HG02571 (cell line): ENCODE results near the gene PLCG2.

ENCODE experiments used
- ATAC-seq: cut with Tn5 transposase; IDR thresholded peaks from one replicate; pipeline ENCODE4 v1.9.1; 2021; ENCODE audit warnings: mild to moderate bottlenecking, moderate library complexity; ENCODE audit not compliant: unreplicated experiment

The PLCG2 gene

DNA sequence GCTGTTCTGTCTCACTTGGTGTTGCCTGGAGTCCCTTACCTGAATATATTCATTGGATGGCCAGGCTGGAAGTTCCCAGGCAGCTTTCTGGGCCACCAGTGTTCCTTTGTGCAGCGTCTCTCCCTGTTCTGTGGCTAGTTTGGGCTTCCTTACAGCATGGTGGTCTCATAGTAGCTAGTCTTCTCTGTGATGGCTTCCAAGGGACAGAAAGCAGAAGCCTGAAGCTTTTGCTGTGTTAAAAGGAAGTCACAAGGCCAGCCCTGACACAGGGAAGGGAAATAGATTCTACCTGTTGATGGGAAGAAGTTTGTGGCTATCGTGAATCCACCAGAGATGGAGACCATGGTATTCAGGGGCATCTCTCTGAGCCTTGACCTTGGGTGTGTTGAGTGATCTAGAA lies 34.6 kb downstream of the PLCG2 start:
- no peak for ATAC-seq

DNA sequence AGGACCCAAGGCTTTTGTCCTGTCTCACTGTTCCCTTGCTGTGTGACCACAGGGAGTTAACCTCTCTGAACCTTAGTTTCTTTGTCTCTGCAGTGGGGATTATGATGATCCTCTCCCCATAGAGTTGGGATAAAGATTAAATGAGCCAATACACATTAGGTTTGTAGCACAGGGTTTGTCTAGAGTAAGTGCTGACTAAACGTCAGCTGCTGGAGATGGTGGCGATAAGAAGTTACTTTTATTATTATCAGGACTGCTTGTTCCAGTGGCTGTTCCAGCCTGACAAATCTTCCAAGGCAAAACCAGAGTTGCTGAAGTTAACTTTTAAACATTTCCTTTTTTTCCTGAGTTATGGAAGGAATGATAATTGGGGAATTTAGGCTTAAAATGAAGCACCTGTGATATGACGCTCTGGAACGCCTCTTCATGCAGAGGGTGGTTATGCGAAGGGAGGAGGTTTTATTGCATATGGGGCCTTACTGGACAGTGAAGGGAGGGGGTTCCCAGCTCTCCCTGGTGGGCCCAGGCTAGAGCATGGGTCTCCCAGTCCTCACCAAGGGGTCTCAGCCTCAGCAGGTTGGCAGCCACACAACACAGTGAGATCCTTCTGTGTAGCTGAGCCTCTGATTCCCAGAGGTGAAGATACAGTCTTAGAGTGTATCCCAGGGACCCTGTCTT lies 35.8 kb downstream of the PLCG2 start:
- no peak for ATAC-seq

DNA sequence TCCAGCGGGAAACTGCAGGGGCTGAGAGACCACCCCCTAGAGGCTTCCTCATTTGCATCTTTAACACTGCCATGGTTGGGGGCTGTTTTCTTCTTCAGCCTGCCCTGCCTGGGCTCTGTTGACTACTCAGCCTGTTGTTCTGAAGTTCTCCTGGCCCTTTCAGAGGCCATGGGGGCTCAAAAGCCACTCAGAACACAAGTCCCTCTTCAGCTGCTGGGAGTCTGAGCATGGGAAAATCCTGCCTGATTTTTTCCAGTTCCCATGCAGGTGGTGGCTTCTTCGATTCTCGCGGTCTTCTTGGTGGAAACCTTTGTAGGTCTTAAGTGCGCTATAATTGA lies 36.3 kb downstream of the PLCG2 start:
- no peak for ATAC-seq

DNA sequence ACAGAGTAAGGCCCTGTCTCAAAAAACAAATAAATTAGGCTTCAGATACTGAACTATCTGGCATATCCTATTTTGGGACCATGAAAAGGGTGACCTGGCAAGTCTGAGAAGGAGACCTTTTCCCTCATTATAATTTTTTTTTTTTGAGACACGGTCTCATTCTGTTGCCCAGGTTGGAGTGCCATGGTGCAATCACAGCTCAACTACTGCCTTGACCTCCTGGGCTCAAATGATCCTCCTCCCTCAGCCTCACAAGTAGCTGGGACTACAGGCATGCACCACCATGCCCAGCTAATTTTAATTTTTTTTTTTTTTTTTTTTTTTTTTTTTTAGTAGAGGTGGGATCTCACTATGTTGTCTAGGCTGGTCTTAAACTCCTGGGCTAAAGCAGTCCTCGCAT lies 37.3 kb downstream of the PLCG2 start:
- no peak for ATAC-seq

DNA sequence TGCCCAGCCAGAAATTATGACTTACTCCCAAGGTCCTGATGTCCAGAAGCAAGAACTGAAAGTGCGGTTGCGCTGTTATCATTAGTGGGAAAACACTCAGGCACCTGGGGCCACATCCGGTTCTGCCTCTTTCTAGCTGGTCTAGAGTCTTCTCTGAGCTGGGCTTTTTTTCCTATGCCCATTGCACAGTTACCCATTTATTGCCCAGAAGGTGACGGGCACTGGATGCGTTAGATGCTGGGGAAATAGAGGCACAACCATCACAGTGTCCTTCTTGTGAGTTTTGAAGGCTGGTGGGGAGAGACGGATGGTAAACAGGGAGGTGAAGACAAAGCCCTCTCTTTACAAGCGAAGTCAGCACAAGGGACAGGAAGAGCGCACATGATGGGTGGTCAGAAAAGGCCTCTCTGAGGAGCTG lies 37.7 kb downstream of the PLCG2 start:
- peak; percentile 32 for ATAC-seq

DNA sequence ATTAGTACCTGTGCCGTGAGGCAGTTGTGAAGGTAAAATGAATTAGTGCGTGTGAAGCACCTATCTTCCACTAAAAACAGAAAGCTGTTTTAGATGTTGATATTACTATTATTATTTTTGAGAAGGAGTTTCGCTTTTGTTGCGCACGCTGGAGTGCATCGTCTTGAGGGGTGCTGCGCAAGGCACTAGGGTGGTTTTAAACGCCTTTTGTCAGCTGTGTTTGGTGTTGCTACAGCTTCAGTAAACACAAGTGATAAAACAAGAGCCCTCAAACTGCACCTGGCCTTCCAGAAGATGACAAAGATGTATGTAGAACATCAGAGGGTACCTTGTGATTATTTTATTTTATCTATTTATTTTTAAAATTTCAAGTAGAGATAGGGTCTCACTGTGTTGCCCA lies 38.2 kb downstream of the PLCG2 start:
- no peak for ATAC-seq

DNA sequence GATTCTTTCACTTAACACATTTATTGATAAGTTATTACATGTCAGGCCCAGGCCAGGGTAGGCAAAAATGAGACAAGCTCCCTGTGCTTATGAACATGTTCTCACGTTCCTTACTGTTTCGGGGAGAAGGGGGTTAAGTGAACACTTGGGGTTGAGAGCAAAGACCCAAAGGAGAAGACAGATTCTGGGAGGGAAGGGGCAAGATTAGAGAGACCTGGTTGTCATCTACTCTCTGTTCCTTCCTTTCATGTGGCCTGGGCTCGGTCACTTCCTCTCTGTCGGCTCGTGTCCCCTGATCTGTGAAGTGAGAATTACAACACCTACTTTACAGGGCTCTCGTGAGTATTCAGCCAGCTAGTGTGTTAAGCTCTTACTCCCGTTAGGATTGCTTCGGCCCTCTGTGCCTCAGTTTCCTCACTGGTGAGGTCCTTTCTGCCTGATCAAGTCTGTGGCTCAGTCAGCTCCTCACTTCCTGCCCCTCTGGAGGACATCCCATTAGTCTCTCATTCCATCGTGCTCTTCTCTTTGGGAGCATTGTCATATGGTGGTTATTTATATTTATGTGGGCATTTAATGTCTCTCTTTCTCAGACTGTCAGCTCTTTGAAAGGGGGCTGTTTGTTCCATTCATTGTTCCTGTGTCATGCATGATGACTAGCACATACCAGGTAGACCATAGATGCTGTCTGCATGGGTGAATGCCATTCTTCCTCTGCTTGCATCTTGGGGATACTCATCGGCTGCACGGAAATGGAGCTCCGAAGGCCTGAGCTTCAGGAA lies 38.9 kb downstream of the PLCG2 start:
- ATAC-seq = no peak

DNA sequence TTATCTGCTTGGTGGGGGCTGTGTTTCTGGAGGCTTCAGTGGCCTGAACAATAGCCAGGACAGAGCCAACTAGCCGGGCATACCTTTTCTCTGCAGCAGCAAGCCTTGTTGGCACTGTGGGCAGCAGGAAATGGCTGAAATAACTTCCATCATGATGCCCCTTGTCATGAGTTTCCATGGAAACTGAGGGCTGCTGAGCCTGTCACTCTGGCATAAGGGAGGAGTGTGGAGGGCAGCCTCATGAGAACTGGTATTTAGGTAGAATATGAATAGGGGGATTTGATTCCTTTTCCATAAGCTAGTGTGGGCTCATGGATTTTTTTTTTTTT lies 39.4 kb downstream of the PLCG2 start:
- no peak for ATAC-seq

DNA sequence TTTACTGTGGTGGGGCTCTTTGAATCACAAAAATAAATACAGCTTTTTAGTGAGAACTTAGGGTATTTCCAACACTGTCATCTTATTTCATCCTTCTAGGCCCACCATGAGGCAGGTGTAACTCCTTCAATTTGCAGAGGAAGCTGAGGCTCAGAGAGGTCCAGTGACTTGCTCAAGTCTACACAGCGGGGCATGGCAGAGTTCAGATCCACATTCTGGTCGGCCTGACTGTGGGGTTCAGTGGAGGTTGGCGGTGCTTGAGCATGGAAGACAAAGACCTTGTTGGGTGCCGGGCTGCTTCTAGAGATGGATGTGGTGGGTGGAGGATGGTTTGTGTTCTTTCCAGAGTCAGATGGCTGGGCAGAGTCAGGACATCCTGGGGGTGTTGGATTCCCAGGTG lies 39.8 kb downstream of the PLCG2 start:
- no peak for ATAC-seq

DNA sequence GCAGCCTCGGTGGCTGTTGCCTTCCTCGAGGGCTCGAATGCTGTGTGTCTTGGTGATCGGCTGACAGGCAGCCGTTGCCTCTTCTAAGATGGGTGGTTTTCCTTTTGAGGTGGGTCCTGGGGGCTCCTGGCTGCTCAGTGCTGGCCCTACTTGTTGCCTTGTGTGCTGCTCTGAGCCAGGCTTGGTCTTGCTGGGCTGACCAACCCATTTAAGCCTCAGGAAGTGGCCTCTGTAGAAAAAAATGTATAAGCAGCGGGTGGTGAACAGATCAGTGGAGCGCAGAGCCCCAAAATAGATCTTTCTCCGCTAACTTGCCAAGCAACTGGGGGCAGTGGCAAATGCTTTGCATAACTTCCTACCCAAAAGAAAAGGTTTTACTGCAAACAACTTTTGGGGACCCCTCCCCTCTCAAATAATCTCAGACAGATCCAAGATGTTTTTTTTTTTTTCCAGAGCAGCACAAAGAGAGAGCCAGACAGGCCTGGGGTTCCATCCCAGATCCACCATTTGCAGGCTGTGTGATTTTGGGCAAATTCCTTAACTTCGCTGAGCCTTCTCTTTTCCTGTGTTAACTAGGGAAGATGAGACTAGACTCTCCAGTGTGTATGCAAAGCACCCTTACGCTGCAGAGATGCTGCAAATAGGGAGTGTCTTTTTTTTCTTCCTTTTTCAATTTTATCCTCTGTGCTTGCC lies 42.5 kb downstream of the PLCG2 start:
- ATAC-seq = peak; percentile 42

DNA sequence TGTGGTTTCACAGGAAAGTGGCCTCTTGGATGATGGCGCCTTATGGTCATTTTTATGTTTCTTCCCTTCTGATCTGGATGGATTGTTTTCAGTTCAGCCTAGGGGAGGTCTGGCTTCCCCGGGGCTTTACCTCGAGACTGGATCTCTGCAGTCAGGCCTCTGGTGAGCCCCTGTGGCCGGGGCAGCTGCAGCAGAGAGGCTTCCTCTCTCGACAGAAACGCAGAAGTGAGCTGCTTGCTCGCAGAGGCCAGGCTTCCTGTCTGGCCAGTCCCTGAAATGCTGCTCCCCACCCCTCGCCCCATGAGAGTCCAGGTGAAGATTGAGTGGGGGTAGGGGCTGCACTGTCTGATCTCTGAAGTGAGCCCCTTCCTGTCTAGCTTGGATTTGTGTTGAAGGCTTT lies 44.0 kb downstream of the PLCG2 start:
- ATAC-seq = peak; percentile 42

DNA sequence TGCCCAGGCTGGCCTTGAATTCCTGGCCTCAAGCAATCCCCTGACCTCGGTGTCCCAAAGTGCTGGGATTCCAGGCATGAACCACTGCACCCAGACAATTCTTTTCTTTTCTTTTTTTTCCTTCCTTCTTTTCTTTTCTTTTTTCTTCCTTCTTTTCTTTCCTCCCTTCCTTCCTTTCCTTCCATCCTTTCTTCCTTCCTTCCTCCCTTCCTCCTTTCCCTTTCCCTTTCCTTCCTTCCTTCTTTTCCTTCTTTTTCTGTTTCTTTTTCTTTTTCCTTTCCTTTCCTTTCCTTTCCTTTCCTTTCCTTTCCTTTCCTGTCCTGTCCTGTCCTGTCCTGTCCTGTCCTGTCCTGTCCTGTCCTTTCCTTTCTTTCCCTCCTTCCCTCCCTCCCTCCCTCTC lies 44.6 kb downstream of the PLCG2 start:
- ATAC-seq = no peak

DNA sequence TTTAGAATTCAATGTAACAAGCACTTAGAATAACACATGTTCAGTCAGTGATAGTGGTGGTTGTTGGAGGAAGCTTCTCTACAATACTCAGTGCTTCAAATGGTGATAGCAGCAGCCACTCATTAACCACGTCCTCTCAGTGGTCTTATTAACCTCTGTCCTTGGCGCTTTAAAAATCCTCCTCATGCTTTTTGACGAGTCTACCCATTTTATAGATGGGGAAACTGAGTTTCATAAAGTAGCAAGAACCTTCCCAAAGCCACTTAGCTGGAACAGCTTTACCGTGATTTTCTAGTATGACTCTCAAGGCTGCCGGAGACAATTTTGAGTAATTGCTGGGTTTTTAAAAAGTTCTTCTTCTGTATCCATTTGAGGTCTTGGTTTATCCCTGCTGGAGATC lies 47.4 kb downstream of the PLCG2 start:
- ATAC-seq = no peak

DNA sequence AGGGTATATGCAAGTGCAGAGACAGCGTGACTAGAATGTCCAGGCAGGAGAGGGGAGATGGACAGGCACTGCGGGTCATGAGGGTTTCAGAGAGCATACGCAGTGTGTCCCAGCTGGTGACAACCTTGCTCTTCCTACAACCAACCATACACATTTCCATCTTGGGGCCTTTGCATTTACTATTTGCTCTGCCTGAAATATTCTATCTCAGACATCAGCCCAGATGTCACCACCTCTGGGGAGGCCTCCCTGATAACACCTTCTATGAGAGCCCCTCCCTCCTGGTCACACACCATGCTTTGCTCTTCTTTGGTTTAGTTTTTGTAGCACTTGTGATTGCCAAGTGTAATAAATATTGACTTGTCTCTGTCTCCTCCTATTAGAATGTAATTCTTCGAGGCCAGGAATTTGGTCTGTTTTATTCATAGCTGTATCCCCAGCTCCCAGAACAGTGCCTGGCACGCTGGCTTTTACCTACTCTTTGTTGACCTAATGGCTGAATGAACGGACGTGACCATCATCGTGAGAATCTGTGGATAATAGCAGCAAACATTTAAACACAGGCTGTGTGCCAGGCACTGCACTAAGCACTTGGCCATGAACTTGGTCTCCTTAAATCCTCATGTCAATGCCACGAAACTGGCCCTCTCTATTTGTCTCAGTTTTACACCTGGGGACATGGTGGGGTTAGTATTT lies 51.9 kb downstream of the PLCG2 start:
- peak; percentile 0 for ATAC-seq

DNA sequence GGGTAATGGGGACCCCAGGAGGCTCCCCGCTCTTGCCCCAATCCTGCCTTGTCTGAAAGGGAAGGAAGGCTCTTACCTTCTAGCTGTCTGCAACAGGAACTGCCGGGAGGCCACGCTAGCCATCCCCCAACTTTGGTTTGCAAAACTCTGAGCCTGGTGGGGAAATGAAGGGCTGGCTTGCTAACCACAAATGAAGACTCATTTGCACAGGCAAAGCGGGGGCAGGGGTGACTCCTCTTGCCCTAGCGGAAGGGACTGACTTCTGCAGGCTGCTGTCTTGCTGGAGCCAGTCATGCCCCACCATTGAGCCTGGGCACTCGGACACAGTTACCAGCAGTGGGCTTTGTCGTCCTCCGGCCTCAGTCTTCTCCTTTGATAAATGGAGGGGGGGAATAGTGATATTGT lies 52.6 kb downstream of the PLCG2 start:
- ATAC-seq = peak; percentile 61

DNA sequence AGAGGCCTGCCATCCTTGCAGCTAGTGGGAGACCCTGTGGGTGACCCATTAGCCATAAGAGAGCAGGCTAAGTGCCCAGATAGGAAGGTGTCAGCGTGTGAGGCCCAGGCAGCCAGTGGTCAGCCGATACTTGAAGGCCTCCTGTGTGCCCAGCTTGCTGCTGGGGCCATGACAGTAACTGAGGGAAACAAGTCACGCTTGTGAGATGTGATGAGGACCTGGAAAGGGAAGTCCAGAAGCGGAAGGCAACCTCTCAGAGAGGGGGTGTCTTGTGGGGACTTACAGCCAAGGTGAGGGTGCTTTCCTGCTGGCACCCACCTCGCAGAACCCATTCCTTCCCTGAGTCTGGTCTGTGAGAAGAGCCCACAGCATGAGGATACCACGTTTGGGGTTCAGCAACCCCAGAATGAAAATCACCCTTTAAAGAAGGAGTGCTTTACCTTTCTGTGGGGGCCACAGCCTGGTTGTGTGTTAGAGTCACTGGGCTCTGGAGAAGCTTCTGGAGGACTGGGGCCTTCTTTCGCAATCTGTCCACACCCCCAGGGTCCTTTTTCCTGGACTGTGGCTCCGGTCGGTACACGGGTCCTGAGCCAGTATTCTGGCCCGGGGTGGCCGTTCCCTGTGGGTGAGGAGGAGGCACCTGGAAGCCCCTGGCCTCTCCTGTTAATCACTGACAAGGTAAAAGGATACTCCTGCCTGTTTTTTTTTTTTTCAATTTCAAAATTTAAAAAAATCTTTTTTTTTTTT lies 53.9 kb downstream of the PLCG2 start:
- no peak for ATAC-seq

DNA sequence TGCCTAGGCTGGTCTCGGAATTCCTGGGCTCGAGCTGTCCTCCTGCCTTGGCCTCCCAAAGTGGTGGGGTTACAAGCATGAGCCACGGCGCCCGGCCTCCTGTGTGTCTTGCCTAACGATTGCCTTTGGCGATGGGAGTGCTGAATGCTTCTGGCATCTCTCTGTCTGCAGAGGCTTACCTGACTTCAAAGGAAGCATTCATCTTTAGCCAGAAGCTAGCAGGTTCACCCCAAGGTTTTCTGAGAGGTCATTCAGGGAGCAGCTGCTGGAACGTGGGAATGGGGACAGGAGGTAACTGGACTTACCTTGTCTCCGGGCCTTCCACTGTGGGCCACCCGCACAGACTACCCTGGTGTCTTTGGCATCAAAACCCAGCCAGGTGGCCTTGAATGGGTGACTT lies 54.7 kb downstream of the PLCG2 start:
- no peak for ATAC-seq

DNA sequence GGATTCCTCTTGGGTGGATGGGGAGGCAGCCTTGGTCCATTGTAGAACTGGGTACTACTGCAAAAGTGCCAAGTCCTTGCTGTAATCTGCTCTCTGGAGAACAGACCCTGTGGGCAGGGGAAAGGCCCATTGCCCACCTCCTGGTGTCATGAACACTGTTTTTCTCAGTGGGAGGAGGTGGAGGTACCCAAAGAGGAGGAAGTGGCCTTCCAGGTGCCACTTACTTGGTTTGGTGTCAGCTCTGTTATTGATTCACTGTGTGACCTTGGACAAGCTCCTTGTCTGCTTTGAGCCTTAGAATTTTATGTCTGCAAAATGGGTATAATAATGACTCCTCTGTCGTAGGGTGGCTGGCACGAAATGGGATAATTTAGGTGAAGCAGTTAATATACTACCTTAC lies 55.8 kb downstream of the PLCG2 start:
- ATAC-seq = no peak

DNA sequence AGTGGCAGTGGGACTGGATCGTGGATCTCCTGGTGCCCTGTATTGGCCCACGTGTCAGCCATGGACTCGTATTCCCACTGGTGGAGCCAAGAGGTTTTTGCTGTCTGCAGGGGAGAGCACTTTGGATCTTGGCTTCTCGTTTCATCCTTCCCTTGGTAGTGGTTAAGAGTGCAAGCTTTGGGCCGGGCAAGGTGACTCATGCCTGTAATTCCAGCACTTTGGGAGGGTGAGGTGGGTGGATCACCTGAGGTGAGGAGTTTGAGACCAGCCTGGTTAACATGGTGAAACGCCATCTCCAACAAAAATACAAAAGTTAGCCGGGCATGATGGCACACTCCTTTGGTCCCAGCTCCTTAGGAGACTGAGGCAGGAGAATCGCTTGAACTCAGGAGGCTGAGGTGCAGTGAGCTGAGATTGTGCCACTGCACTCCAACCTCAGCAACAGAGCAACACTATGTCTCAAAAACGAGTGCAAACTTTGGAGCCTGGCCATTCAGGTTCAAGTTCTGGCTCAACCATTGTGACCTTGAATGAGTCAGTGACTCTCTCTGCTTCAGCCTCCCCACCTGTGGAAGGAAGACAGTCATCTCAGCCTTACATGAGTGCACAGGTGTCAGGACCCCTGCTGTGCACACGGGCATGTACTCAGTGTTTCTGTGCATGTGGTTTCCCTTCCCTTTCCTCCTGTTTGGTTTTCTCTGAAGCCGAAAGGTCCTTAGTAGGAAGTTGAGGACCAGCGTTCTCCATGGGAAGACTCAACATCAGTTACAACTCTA lies 57.4 kb downstream of the PLCG2 start:
- ATAC-seq = peak; percentile 48

DNA sequence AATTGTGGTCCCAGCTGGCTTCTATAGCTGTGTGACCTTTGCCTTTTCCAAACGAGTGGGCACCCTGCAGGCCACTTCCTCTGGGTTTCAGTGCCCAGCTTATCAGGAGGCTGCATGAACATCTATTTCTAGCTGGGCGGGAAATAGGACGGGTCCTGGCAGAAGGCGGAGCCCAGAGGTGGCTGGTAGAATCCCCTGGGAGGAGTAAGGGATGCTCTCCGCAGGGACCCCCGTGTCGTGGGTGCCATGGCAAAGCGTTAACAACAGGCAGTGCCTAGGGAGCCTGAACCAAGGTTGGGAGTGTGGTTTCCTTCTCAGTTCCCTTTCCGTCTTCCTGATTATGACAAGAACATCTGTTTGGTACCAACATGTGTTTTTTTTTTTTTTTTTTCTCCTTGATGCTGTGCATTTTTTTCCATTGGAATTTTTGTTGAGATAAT lies 58.2 kb downstream of the PLCG2 start:
- no peak for ATAC-seq
